ENCODE measurements around the gene WBP1L.
A peak's percentile ranks its signal among the peaks of the same experiment; 100 is the strongest.
"Not testable (repeated sequence)": the region's sequence is repeated elsewhere in the genome, so short reads cannot be mapped to it uniquely, and the experiment has no call there.

The WBP1L gene

DNA sequence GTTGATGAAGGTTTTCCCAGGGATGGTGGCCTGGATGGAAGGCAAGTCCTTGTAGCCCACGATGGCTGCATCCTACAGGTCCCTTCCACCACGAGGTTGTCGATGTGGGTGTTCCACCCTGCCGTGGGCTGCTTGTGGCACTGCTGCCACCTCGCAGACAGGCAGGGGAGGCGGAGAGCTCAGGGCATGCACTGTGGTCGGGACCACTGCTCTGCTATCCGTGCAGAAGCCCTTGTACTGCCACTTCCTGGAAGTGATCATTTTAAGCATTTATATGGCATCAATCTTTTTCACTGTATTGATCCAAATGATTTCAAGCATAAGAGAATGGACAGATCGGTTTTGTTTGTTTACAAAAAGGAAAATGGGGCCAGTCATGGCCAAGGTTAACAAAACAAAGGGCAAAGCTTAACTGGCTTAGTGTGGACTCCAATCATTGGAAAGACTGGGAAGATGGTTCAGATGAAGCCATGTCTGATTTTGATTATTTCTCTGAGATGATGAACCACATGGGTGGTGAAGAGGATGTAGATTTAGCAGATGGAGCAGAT is 101.7 kb downstream of the WBP1L start:
- TF ChIP-seq, protein P1, sequence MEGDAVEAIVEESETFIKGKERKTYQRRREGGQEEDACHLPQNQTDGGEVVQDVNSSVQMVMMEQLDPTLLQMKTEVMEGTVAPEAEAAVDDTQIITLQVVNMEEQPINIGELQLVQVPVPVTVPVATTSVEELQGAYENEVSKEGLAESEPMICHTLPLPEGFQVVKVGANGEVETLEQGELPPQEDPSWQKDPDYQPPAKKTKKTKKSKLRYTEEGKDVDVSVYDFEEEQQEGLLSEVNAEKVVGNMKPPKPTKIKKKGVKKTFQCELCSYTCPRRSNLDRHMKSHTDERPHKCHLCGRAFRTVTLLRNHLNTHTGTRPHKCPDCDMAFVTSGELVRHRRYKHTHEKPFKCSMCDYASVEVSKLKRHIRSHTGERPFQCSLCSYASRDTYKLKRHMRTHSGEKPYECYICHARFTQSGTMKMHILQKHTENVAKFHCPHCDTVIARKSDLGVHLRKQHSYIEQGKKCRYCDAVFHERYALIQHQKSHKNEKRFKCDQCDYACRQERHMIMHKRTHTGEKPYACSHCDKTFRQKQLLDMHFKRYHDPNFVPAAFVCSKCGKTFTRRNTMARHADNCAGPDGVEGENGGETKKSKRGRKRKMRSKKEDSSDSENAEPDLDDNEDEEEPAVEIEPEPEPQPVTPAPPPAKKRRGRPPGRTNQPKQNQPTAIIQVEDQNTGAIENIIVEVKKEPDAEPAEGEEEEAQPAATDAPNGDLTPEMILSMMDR (conservative IDR thresholded peaks at IDR 0.05; ENCODE audit: low read length): no peak
- DNase-seq (ENCODE audit: low read depth): no peak
- H3K4me3 ChIP-seq (ENCODE audit: low read length): no peak overlapping the region

- peak; percentile 20 for DNase-seq (ENCODE audit: low read depth)
- H3K4me3 ChIP-seq (ENCODE audit: low read length): no peak overlapping the region
- TF ChIP-seq, protein P1 (conservative IDR thresholded peaks at IDR 0.05; ENCODE audit: low read length): no peak
These were observed 106.3 kb downstream of the WBP1L start for GRCh38 chr10:102850025-102850518.

DNA sequence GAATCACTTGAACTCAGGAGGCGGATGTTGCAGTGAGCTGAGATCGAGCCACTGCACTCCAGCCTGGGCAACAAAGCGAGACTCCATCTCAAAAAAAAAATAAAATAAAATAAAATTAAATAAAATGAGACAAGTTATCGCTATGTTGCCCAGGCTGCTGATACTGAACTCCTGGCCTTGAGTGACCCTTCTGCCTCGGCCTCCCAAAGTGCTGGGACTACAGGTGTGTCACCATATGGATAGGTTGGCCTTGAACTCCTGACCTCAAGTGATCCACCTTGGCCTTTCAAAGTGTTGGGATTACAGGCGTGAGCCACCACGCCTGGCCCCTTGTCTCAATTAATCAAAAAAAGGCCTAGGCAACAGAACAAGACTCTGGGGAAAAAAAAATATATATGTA is 109.5 kb downstream of the WBP1L start:
- not testable (repeated sequence) for DNase-seq (ENCODE audit: low read depth); H3K4me3 ChIP-seq (ENCODE audit: low read length)

DNA sequence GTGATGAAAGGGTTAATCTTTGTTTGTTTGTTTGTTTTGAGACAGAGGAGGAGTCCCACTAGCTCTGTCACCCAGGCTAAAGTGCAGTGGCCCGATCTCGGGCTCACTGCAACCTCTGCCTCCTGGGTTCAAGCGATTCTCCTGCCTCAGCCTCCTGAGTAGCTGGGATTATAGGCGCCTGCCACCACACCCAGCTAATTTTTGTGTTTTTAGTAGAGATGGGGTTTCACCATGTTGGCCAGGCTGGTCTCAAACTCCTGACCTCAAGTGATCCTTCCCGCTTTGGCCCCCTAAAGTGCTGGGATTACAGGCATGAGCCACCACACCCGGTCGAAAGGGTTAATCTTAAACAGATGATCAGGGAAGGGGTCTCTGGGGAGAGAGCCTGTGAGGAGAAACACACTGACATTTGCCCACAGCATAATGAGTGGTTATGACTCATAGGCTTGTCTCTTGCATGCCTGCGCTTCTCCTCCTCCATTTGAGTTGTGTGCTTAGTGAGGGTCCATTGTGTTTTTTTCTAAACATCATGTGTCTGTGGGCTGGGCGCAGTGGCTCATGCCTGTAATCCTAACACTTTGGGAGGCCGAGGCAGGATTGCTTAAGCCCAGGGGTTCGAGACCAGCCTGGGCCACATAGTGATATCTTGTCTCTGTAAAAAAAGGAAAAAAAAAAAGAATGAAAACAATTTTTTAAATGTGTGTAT is 112.1 kb downstream of the WBP1L start:
- DNase-seq (ENCODE audit: low read depth): peak; percentile 98
- peak overlapping the region; percentile 12; the same call in 1 of the 2 replicates for H3K4me3 ChIP-seq (ENCODE audit: low read length)

- DNase-seq (ENCODE audit: low read depth): peak; percentile 33
- no peak overlapping the region for H3K4me3 ChIP-seq (ENCODE audit: low read length)
- TF ChIP-seq, protein P1 (conservative IDR thresholded peaks at IDR 0.05; ENCODE audit: low read length): no peak
These were observed 113.1 kb downstream of the WBP1L start for GRCh38 chr10:102856758-102857424.

- peak; percentile 25 for DNase-seq (ENCODE audit: low read depth)
- H3K4me3 ChIP-seq (ENCODE audit: low read length): no peak overlapping the region
- TF ChIP-seq, protein P1 (conservative IDR thresholded peaks at IDR 0.05; ENCODE audit: low read length): no peak
These were observed 116.2 kb downstream of the WBP1L start for GRCh38 chr10:102859911-102860310.

DNA sequence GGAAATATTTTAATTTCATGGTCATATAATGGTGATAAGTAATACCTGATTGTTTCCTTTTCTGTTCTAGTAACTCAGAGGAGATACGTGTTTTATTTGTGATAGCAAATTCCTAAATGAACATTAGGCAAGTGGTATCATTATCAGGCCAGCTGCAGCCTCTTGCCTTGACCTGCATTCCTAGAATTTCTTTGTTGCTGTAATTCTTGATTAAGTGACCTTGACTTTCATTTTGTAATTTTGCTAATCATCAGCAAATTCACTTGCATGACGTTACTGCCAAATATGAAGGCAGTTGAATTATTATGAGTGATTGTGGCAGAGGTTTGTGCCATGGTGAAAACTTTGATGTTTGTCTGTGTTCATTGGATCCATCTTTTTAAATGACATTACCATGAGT is 119.9 kb downstream of the WBP1L start:
- DNase-seq (ENCODE audit: low read depth): no peak
- no peak overlapping the region for H3K4me3 ChIP-seq (ENCODE audit: low read length)
- TF ChIP-seq, protein P1 (conservative IDR thresholded peaks at IDR 0.05; ENCODE audit: low read length): no peak

- H3K4me3 ChIP-seq (ENCODE audit: low read length): no peak overlapping the region
- TF ChIP-seq, protein P1 (conservative IDR thresholded peaks at IDR 0.05; ENCODE audit: low read length): no peak
- DNase-seq (ENCODE audit: low read depth): no peak
These were observed 121.9 kb downstream of the WBP1L start for GRCh38 chr10:102865620-102866019.
